ENCODE data around the gene PC.
"Not testable (repeated sequence)": the region's sequence is repeated elsewhere in the genome, so short reads cannot be mapped to it uniquely, and the experiment has no call there.

The PC gene

GRCh38 chr11:66841861-66842260 is 116.3 kb downstream of the PC start:
- DNase-seq (ENCODE audit: low read depth), result no peak

DNA sequence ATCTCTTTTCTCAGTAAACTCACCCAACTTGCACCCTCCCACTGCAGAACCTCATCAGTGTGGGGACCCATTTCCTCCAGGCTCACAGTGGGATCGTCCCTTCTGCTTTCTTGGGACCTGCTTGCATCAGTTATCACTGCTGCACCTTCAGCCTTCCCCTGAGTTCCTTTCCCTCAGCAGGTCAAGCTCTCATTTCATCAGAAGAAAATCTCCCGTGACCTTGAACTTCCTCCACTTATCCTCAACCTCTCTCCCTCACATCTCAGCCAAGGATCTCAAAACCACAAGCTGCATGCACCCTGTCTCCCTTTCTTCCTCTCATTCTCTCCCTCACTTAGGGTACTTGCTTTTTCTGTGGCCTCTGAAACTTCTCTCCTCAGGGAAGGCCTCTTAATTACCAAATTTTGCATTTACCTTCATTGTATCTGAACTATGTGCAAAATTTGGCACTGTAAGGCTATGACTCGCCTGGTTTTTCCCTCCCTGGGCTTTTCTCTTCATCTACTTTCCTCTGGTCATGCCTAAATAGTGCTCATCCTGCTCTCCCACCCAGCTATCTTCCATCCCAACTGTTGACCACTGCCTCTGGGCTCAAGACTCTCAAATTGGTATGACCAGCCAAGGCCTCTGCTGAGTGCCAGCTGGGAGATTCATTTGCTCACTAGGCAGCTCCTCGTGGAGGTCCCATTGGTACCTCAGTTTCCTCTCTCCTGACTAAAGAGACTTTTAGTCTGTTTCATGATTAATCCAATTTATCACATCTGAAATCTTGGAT is 117.7 kb downstream of the PC start:
- no peak for DNase-seq (ENCODE audit: low read depth)

GRCh38 chr11:66835768-66836405 is 122.3 kb downstream of the PC start:
- no peak for DNase-seq (ENCODE audit: low read depth)

DNA sequence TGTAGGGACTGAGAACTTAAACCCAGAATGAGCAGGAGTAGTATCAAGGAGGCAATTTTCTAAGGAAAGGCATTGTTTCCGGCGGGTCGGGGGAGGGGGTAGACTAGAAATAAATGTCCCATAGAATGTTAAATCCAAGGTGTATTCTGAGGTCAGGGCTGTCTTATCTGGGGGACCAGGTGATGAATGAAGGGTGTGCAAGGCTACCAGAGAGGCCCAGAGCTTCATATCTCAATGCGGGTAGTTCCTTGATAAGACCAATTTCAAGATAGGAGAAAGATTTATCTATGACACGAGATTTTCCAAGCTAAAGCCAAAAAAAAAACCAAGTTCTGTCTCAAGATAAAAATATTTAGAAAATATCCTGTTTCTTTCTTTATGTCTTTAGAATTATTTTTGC is 123.2 kb downstream of the PC start:
- DNase-seq (ENCODE audit: low read depth), result no peak

GRCh38 chr11:66834539-66834845 is 123.7 kb downstream of the PC start:
- no peak for DNase-seq (ENCODE audit: low read depth)

DNA sequence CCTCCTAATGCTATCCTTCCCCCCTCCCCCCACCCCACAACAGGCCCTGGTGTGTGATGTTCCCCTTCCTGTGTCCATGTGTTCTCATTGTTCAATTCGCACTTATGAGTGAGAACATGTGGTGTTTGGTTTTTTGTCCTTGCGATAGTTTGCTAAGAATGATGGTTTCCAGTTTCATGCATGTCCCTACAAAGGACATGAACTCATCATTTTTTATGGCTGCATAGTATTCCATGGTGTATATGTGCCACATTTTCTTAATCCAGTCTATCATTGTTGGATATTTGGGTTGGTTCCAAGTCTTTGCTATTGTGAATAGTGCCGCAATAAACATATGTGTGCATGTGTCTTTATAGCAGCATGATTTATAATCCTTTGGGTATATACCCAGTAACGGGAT is 133.6 kb downstream of the PC start:
- not testable (repeated sequence) for DNase-seq (ENCODE audit: low read depth)

GRCh38 chr11:66823700-66824099 is 134.5 kb downstream of the PC start:
- no peak for DNase-seq (ENCODE audit: low read depth)

- no peak for DNase-seq (ENCODE audit: low read depth)
Observed at GRCh38 chr11:66820901-66821300, 137.3 kb downstream of the PC start.

- DNase-seq (ENCODE audit: low read depth), result no peak
Observed at GRCh38 chr11:66820381-66820780, 137.8 kb downstream of the PC start.

DNA sequence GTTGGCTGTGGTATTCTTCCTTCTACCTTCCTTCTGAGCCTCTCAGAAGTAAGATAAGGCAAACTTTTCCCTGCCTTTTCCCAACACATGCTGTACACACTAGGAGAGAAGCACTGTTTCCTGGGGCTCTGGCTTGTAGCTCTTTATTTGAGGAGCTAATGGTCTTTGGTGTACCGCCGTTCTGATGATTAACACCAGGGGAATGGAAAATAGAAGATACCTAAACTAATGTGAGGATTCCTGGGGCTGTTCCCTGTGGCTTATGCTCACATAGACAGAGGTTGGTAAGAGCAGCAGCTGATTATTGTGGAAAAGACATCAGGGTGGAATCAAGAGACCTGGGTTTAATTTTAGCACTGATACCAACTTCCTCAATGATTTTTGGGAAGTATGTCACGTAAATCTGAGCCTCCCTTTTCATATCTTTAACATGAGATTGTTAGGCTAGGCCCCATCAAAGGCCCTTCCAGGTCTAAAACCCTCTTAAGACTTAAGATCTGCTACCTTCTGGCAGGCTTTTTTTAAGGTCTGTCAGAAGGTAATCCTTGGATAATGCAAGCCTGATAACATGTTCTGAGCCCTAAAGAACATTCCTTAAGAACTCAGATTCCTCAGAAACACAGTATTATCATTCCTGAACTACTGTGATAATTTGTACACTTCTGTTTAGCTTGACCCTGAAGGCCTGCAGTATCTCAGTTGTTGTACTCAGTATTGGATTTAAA is 139.8 kb downstream of the PC start:
- DNase-seq (ENCODE audit: low read depth), result no peak

DNA sequence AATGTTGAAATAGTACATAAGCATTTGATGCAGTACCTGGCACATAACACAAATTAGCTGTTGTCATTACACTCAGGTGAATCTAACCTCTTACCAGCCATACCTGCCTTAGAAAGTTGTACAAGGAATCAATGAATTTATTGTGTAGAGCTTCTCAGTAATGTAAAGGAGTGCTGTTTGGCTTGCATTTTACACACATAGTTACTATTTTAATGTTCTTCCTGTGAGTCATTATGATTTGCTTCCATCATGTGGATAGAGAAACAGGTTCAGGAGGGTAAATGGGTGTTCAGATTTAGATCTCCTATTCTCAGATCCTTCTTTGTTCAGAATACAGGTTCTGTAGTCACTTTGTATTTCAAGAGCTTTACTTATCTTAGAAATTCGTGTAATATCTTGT is 142.5 kb downstream of the PC start:
- DNase-seq (ENCODE audit: low read depth), result no peak

DNA sequence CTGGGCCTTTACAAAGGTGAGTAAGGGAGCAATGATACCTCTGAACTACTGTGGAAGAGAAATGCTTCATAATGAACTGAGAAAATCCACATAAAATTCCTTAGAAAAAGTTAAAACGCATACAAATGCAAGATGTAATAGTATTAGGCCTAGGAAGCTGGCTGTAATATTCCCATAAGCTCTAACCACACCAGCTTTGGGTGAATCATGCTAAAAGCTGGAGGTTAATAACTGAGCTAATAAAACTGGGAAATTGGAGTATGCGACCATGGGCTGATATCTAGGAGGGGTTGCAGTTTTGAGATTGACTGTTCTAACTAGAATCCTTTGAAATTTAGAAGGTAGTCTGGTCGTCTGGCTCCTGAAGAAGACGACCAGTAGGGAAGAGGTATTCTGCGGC is 143.5 kb downstream of the PC start:
- no peak for DNase-seq (ENCODE audit: low read depth)

- DNase-seq (ENCODE audit: low read depth), result no peak
Observed at GRCh38 chr11:66810576-66811185, 147.5 kb downstream of the PC start.

DNA sequence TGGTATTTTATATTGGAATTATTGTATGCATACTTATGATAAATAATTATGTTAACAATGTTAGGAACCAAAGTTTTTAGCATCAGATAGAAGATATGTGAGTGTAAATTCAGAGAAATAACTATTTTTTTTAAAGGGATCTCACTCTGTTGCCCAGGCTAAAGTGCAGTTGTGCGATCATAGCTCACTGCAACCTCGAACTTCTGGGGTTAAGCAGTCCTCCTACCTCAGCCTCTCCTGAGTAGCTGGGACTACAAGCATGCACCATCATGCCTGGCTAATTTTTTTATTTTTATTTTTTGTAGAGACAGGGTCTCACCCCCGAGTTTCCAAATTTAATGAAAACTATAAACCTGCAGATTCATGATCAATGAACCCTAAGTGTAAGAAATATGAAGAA is 148.6 kb downstream of the PC start:
- DNase-seq (ENCODE audit: low read depth), result no peak

GRCh38 chr11:66800720-66801428 is 157.3 kb downstream of the PC start:
- no peak for DNase-seq (ENCODE audit: low read depth)

DNA sequence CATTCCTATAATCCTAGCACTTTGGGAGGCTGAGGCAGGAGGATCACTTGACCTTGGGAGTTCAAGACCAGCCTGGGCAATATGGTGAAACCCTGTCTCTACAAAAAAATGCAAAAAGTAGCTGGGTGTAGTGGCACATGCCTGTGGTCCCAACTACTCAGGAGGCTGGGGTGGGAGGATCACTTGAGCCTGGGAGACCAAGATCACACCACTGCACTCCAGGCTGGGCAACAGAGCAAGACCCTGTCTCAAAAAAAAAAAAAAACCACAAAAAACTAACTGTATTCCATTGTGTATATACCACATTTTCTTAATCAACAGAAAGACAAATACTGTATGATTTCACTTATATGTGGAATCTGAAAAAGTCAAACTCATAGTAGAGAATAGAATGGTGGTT is 158.4 kb downstream of the PC start:
- DNase-seq (ENCODE audit: low read depth), result not testable (repeated sequence)

All from stimulated activated CD8-positive, alpha-beta memory T cell treated with anti-CD3 and anti-CD28 coated beads, Interleukin-7, amount 100 ng/mL, for 24 hours (primary cell).